LoVo (cell line): ENCODE measurements around the gene DHRS9.
"Not testable (repeated sequence)": the region's sequence is repeated elsewhere in the genome, so short reads cannot be mapped to it uniquely, and the experiment has no call there.

Experiments used
- DNase-seq: peaks from one replicate; pipeline ENCODE4 v3.0.0-alpha.2; 2016; ENCODE audit warnings: low spot score

DHRS9 gene

GRCh38 chr2:169136428-169136827 is 67.1 kb downstream of the DHRS9 start:
- DNase-seq: not testable (repeated sequence)

- DNase-seq: no peak
These were observed 67.6 kb downstream of the DHRS9 start for GRCh38 chr2:169136885-169137534.

- no peak for DNase-seq
These were observed 68.6 kb downstream of the DHRS9 start for GRCh38 chr2:169137924-169138323.

- DNase-seq: no peak
These were observed 69.8 kb downstream of the DHRS9 start for GRCh38 chr2:169139145-169139544.

GRCh38 chr2:169139993-169140767 is 70.8 kb downstream of the DHRS9 start:
- DNase-seq: no peak

- peak; percentile 66 for DNase-seq
These were observed 72.5 kb downstream of the DHRS9 start for GRCh38 chr2:169141713-169142352.

GRCh38 chr2:169143998-169144397 is 74.6 kb downstream of the DHRS9 start:
- no peak for DNase-seq
